ENCODE results near the gene CFAP206. TPM values are rescaled to one million over a fixed set of nuclear protein-coding genes. Genes with fewer than 3 reads are reported as not detected.

CFAP206 gene
- total RNA-seq, 1 experiment from 2014 or later = not detected

DNA sequence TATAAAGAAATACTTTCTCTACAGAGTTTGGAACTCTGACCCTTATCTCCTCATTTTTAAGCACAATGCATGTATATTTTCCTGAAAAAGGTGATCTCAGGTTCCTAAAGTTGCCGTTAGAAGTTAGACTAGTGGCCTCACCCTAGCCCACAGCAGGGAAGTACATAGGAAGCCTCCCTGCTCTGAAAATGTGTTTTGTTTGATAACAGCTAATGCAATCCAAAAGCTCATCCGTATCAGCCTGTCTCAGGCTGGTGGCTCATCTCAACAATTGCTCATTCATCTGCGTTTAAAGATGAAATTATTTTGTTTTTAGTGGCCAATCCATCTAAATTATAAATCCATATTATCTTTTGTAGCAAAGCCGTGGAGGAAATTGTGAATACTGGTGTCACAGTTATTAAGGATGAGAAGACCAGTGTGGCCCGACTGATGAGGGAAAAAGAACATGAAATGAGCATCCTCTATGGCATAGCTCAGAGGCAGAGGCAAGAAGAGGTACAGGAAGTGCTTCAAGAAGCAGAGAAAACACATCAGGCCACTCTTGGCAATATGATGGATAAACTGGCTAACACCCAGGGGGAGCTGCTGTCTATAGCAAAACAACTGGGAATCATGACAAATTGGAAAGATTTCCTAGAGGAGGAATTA lies 43.0 kb upstream of the CFAP206 start:
- Histone ChIP-seq H4K91ac (ENCODE audit: insufficient read length, low read depth, low read length) (no peak overlapping the region), H3K27me3 (ENCODE audit: insufficient read depth, low read length) (no peaks in the 10 kb centered on the region), H2BK5ac (ENCODE audit: insufficient read length, low read length) (no peak overlapping the region), H4K8ac (replicated peaks; ENCODE audit: insufficient read length, low read depth, low read length) (no peak overlapping the region), H3K4ac (ENCODE audit: low read depth, low read length) (no peak overlapping the region), H3K56ac (ENCODE audit: insufficient read length, low read depth, low read length) (no peak overlapping the region), H3K27ac (ENCODE audit: insufficient read length, low read depth, low read length) (no peak overlapping the region), H3K9me3 (ENCODE audit: control insufficient read depth, low read depth, low read length) (no peaks in the 10 kb centered on the region), H2BK120ac (ENCODE audit: low read depth, low read length, poor library complexity, severe bottlenecking) (no peak overlapping the region), H3T11ph (ENCODE audit: low read length) (no peak overlapping the region), H2BK15ac (ENCODE audit: low read depth, low read length) (no peak overlapping the region), H3K4me2 (ENCODE audit: insufficient read depth, insufficient read length, low read length) (no peak overlapping the region), H2BK12ac (ENCODE audit: insufficient read length, low read depth, low read length) (no peak overlapping the region), H3K23ac (ENCODE audit: insufficient read length, low read depth, low read length) (no peak overlapping the region), H2AFZ (ENCODE audit: low read length) (no peak overlapping the region), H3K79me2 (ENCODE audit: insufficient read depth, low read length) (no peaks in the 10 kb centered on the region), H3K23me2 (ENCODE audit: insufficient read length, low read depth, low read length, poor library complexity, severe bottlenecking) (no peaks in the 10 kb centered on the region), H3K79me1 (ENCODE audit: insufficient read depth, low read depth, low read length, poor library complexity, severe bottlenecking) (no peaks in the 10 kb centered on the region), H4K20me1 (ENCODE audit: control insufficient read depth, insufficient read depth, insufficient read length) (no peaks in the 10 kb centered on the region), H3K9ac (ENCODE audit: extremely low read depth, insufficient read length, low read length) (no peak overlapping the region), H2BK20ac (ENCODE audit: low read depth, low read length, poor library complexity, severe bottlenecking) (no peak overlapping the region), H3K14ac (ENCODE audit: insufficient read depth, low read length) (no peak overlapping the region), H3K18ac (ENCODE audit: insufficient read length, low read depth, low read length) (no peak overlapping the region), H2AK5ac (ENCODE audit: insufficient read length, low read length) (no peak overlapping the region), H3K4me1 (ENCODE audit: insufficient read depth, low read length) (no peaks in the 10 kb centered on the region), H4K5ac (ENCODE audit: insufficient read length, low read depth, low read length) (no peak overlapping the region)
- H3K4me3 Mint-ChIP-seq = no peak overlapping the region
- no peaks in the 10 kb centered on the region for H3K27me3 Mint-ChIP-seq (ENCODE audit: low read depth)
- no peak for TF ChIP-seq CTCF (conservative IDR thresholded peaks at IDR 0.05)
- DNase-seq = no peak
- H3K36me3 Mint-ChIP-seq (ENCODE audit: insufficient read depth in 1 of 3, low read depth in 3 of 3) = peaks cover 13 to 29% (median 22%) of the 10 kb centered on the region in 3 experiments
- H3K4me1 Mint-ChIP-seq = no peaks in the 10 kb centered on the region
- no peak overlapping the region for H3K27ac Mint-ChIP-seq
- no CpG with 5 or more reads among the region's 5 CpGs for WGBS (ENCODE audit: extremely low coverage, insufficient read length, low lambda C conversion rate)
- H3K9me3 Mint-ChIP-seq = peaks cover 33 to 35% of the 10 kb centered on the region in 2 experiments

Data from H9 (cell line).